Measurements from ENCODE around the gene IL22RA1.

DNA sequence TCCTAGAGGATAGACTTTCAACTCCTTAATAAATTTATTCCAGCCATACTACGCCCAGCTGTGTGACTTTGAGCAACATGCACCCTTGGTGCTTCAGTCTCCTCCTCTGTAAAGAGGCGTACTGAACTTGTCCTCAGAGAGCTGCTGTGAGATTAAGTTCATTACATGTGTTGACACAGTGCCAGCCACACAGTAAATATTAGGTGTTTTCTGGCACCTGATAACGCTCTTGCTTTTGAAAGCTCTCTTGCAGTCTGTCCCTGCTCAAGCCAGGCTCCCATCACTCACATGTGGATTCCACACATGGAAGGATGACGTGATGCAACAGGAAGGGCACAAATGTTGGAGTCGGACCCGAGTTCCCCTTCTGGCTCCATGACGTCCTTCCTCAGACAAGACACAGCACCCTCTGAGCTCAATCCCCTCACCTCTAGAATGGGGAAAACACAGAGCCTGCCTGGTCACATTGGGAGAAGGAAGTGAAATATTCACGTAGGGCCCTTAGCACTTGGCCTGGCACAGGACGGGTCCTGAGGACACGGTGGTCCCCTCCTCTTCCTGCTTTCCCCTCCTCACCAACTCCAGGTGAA, 36.4 kb upstream of the IL22RA1 start:
- TF ChIP-seq FOSL1 (tag; conservative IDR thresholded peaks at IDR 0.05) = no peak
- TF ChIP-seq RFX5 (IDR thresholded peaks at IDR 0.05; ENCODE audit: low read depth, low read length) = no peak
- no peak for TF ChIP-seq HDAC8 (tag; IDR thresholded peaks at IDR 0.05)

Measured in K562 (cell line).